HCT116 (cell line): ENCODE measurements around the gene SULT6B1. TPM values are rescaled to one million over a fixed set of nuclear protein-coding genes. Genes with fewer than 3 reads are reported as not detected.

Source experiments
- ATAC-seq: fragments of 200-7000 bp; cut with Tn5 transposase; 2 replicates; pipeline ENCODE4 v1.9.1; 2020; ENCODE audit warnings: mild to moderate bottlenecking, moderate library complexity
- BruUV-seq: library from RNA; stranded (reverse); fragments of 400-500 nt; replicated peaks from 2 replicates; lab custom pipeline; 2021; lab: Mats Ljungman, UMichigan
- CTCF ChIA-PET: fragments of 300-600 bp; sonication (Branson Sonifier 250); formaldehyde crosslinking; loops from one replicate; lab custom pipeline; 2021; ENCODE audit warnings: antibody characterized with exemption; lab: Charles Lee
- POLR2A ChIA-PET: fragments of 300-600, 350-600 bp; sonication (Branson Sonifier 250); formaldehyde crosslinking; loops from one replicate; lab custom pipeline; 2021; ENCODE audit warnings: antibody characterized with exemption; lab: Charles Lee
- RAD21 ChIA-PET, 2 experiments: fragments of 300-600 bp; sonication (Branson Sonifier 250); formaldehyde crosslinking; loops; one replicate each; lab custom pipeline; 2023; ENCODE audit warnings: low total read pairs in 2 of 2; ENCODE audit not compliant: uncharacterized antibody in 2 of 2, unreplicated experiment in 2 of 2, low non-redundant PET in 1 of 2; lab: Charles Lee
- DNase-seq: peaks from one replicate; pipeline ENCODE4 v3.0.0-alpha.2; 2010; ENCODE audit warnings: low read depth, low spot score
- H2AFZ ChIP-seq: fragments of 200-600 bp; shearing (Covaris generic), sonication (generic); 2 replicates; pipeline ENCODE4 v1.6.1; 2017; ENCODE audit warnings: low read depth, mixed run types, mixed read lengths, antibody characterized with exemption, low read length; ENCODE audit not compliant: poor library complexity, severe bottlenecking
- H3K27ac ChIP-seq: 2 replicates; pipeline ENCODE4 v1.5.1; 2012; ENCODE audit warnings: low read depth, low read length
- H3K27me3 ChIP-seq: fragments of 200-600 bp; sonication (generic); 2 replicates; pipeline ENCODE4 v1.6.1; 2016; ENCODE audit warnings: mixed run types, low read length, mixed read lengths; ENCODE audit not compliant: insufficient read depth
- H3K36me3 ChIP-seq, 2 experiments: fragments of 200-500 bp in 1 of 2; fragments of 200-600 bp in 1 of 2; sonication (Bioruptor generic) in 1 of 2; sonication (generic) in 1 of 2; 2 replicates each; pipeline versions ENCODE4 v1.5.1 to v1.6.1; 2014 to 2016; ENCODE audit warnings: low read length in 2 of 2, inconsistent platforms in 1 of 2, mixed read lengths in 1 of 2, mixed run types in 1 of 2; ENCODE audit not compliant: insufficient read depth in 2 of 2, control insufficient read depth in 1 of 2
- H3K4me1 ChIP-seq, 2 experiments: fragments of 200-600 bp in 1 of 2; sonication (generic) in 1 of 2; 2 replicates each; pipeline versions ENCODE4 v1.5.1 to v1.6.1; 2012 to 2017; ENCODE audit warnings: low read length in 2 of 2, inconsistent platforms in 1 of 2, mild to moderate bottlenecking in 1 of 2, mixed read lengths in 1 of 2, mixed run types in 1 of 2, moderate library complexity in 1 of 2; ENCODE audit not compliant: insufficient read depth in 2 of 2, control insufficient read depth in 1 of 2
- H3K4me2 ChIP-seq: fragments of 200-600 bp; sonication (generic); 2 replicates; pipeline ENCODE4 v1.6.1; 2017; ENCODE audit warnings: mixed run types, low read length, mixed read lengths
- H3K4me3 ChIP-seq, 2 experiments: fragments of 200-600 bp in 1 of 2; sonication (generic) in 1 of 2; replicated peaks in 1 of 2; 2 replicates each; pipeline ENCODE4 v1.5.1; 2011 to 2016; ENCODE audit warnings: low read length in 2 of 2, control low read depth in 1 of 2, low read depth in 1 of 2, mild to moderate bottlenecking in 1 of 2, mixed read lengths in 1 of 2, mixed run types in 1 of 2
- H3K79me2 ChIP-seq: fragments of 200-600 bp; sonication (generic); 2 replicates; pipeline ENCODE4 v1.6.1; 2017; ENCODE audit warnings: mild to moderate bottlenecking, mixed run types, low read length, moderate library complexity, mixed read lengths; ENCODE audit not compliant: insufficient read depth
- H3K9ac ChIP-seq: fragments of 200-600 bp; sonication (generic); 2 replicates; pipeline ENCODE4 v1.6.1; 2016; ENCODE audit warnings: low read length, mixed read lengths
- H3K9me2 ChIP-seq: fragments of 200-600 bp; sonication (generic), shearing (Covaris generic); 2 replicates; pipeline ENCODE4 v1.6.1; 2017; ENCODE audit warnings: mixed run types, mild to moderate bottlenecking, moderate library complexity; ENCODE audit not compliant: insufficient read depth
- H3K9me3 ChIP-seq, 2 experiments: fragments of 200-500 bp in 1 of 2; fragments of 200-600 bp in 1 of 2; sonication (Bioruptor generic) in 1 of 2; sonication (generic) in 1 of 2; 2 replicates each; pipeline ENCODE4 v1.6.1; 2014 to 2017; ENCODE audit warnings: low read length in 2 of 2, mixed read lengths in 2 of 2, inconsistent platforms in 1 of 2, low read depth in 1 of 2, mild to moderate bottlenecking in 1 of 2, mixed run types in 1 of 2, moderate library complexity in 1 of 2; ENCODE audit not compliant: control insufficient read depth in 1 of 2, insufficient read depth in 1 of 2
- H4K20me1 ChIP-seq: fragments of 200-600 bp; sonication (generic), shearing (Covaris generic); 2 replicates; pipeline ENCODE4 v1.6.1; 2017; ENCODE audit warnings: mixed run types, mild to moderate bottlenecking, moderate library complexity; ENCODE audit not compliant: insufficient read depth
- CBX3 ChIP-seq: IDR thresholded peaks from 2 replicates; pipeline ENCODE4 v1.6.1; 2012; ENCODE audit warnings: low read depth
- FOSL1 ChIP-seq: IDR thresholded peaks from 2 replicates; pipeline ENCODE4 v1.6.1; 2012; ENCODE audit warnings: low read depth
- POLR2A ChIP-seq: IDR thresholded peaks from 2 replicates; pipeline ENCODE4 v1.7.0; 2011; ENCODE audit warnings: borderline replicate concordance; ENCODE audit not compliant: insufficient read depth, insufficient read length; ENCODE audit errors: extremely low read depth
- YY1 ChIP-seq: IDR thresholded peaks from 2 replicates; pipeline ENCODE4 v1.6.1; 2011; ENCODE audit warnings: low read length, low read depth, moderate library complexity, mild to moderate bottlenecking; ENCODE audit not compliant: insufficient replicate concordance; ENCODE audit errors: extremely low read depth
- ZNF274 ChIP-seq: fragments of 200-500 bp; sonication (Bioruptor generic); IDR thresholded peaks from 2 replicates; pipeline ENCODE4 v1.6.1; 2014; ENCODE audit warnings: mild to moderate bottlenecking, low read depth, low read length, inconsistent platforms
- intact Hi-C: fragments of 100-400 bp; cut with micrococcal nuclease; formaldehyde crosslinking; loops from 2 replicates; pipeline ENCODE4 v1.10.0; 2022
- total RNA-seq: library from RNA; stranded (reverse); gene quantifications from one replicate; pipeline ENCODE4 v1.2.1, GENCODE V29; 2021; ENCODE audit not compliant: unreplicated experiment
- TF ChIP-seq, protein P1 (sequence below): IDR thresholded peaks from 2 replicates; pipeline ENCODE4 v1.6.1; 2012; ENCODE audit warnings: low read depth
- TF ChIP-seq, protein P2 (sequence below), 3 experiments: fragments of 200-600 bp in 1 of 3; sonication (generic) in 1 of 3; IDR thresholded peaks in 2 of 3; conservative IDR thresholded peaks in 1 of 3; 2 replicates each; pipeline ENCODE4 v1.5.1; 2012 to 2017; ENCODE audit warnings: low read depth in 2 of 3, low read length in 2 of 3, antibody characterized with exemption in 1 of 3, borderline replicate concordance in 1 of 3, control low read depth in 1 of 3, mild to moderate bottlenecking in 1 of 3, mixed read lengths in 1 of 3, mixed run types in 1 of 3, moderate library complexity in 1 of 3; ENCODE audit not compliant: insufficient read depth in 1 of 3
- TF ChIP-seq, protein P3 (sequence below): IDR thresholded peaks from 2 replicates; pipeline ENCODE4 v1.6.1; 2012

Gene SULT6B1
- total RNA-seq, 1 experiment from 2014 or later, result not detected

DNA sequence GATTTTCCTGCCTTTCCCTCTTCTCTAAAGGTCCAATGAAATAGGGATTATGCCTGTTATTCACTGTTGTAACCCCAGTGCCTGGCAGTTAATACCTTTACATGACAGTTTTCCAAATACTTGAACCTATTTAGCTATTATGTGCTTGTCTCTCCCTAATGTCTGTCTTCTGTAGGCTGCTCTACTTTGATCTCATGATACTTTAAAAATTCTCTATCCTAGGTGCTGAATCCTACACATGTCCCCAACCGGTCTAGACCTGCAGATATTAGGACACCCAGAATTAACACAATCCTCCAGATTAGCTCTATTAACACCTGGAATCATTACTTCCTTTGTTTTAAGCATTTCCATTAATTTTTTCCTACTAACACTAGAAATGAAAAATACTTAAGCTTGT lies 35.6 kb upstream of the SULT6B1 start (continued):
- TF ChIP-seq, protein P1, sequence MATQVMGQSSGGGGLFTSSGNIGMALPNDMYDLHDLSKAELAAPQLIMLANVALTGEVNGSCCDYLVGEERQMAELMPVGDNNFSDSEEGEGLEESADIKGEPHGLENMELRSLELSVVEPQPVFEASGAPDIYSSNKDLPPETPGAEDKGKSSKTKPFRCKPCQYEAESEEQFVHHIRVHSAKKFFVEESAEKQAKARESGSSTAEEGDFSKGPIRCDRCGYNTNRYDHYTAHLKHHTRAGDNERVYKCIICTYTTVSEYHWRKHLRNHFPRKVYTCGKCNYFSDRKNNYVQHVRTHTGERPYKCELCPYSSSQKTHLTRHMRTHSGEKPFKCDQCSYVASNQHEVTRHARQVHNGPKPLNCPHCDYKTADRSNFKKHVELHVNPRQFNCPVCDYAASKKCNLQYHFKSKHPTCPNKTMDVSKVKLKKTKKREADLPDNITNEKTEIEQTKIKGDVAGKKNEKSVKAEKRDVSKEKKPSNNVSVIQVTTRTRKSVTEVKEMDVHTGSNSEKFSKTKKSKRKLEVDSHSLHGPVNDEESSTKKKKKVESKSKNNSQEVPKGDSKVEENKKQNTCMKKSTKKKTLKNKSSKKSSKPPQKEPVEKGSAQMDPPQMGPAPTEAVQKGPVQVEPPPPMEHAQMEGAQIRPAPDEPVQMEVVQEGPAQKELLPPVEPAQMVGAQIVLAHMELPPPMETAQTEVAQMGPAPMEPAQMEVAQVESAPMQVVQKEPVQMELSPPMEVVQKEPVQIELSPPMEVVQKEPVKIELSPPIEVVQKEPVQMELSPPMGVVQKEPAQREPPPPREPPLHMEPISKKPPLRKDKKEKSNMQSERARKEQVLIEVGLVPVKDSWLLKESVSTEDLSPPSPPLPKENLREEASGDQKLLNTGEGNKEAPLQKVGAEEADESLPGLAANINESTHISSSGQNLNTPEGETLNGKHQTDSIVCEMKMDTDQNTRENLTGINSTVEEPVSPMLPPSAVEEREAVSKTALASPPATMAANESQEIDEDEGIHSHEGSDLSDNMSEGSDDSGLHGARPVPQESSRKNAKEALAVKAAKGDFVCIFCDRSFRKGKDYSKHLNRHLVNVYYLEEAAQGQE, result no peak; the same call in 1 of the 2 replicates
- no peak for TF ChIP-seq POLR2A
- TF ChIP-seq YY1, result no peak

DNA sequence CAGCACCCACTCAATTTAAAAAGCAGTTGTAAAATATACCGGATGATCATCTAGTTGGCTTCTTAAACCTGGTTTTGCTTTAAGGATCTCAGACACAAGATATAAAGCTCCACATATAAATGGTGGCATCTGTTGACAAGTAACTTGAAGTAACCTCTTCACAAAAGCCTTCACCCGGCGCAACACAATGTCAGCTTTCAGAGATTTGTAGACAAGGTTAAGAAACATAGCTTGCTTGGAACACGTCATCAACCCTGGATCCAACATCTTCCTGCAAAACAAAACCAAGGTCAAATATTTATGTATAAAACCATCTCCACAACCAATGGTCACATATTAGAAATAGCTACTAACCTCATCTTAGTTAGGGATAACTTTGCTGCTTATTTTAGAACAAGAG lies 34.7 kb upstream of the SULT6B1 start:
- H3K4me1 ChIP-seq, result no peaks in the 10 kb centered on the region
- ChIA-PET RAD21 (no interaction called here), CTCF (no interaction called here), POLR2A (no interaction called here)
- H3K27me3 ChIP-seq, result no peaks in the 10 kb centered on the region
- DNase-seq (no peak), ATAC-seq (no peak)
- H3K9me3 ChIP-seq, result no peaks in the 10 kb centered on the region
- TF ChIP-seq ZNF274 (no peak), CBX3 (no peak), FOSL1 (no peak)
- TF ChIP-seq, protein P2, sequence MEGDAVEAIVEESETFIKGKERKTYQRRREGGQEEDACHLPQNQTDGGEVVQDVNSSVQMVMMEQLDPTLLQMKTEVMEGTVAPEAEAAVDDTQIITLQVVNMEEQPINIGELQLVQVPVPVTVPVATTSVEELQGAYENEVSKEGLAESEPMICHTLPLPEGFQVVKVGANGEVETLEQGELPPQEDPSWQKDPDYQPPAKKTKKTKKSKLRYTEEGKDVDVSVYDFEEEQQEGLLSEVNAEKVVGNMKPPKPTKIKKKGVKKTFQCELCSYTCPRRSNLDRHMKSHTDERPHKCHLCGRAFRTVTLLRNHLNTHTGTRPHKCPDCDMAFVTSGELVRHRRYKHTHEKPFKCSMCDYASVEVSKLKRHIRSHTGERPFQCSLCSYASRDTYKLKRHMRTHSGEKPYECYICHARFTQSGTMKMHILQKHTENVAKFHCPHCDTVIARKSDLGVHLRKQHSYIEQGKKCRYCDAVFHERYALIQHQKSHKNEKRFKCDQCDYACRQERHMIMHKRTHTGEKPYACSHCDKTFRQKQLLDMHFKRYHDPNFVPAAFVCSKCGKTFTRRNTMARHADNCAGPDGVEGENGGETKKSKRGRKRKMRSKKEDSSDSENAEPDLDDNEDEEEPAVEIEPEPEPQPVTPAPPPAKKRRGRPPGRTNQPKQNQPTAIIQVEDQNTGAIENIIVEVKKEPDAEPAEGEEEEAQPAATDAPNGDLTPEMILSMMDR (IDR thresholded peaks at IDR 0.05 in 2 of 3, conservative IDR thresholded peaks at IDR 0.05 in 1 of 3; ENCODE audit: borderline replicate concordance in 1 of 3, insufficient read depth in 1 of 3, low read depth in 2 of 3, low read length in 2 of 3), result no peak
- TF ChIP-seq, protein P3, sequence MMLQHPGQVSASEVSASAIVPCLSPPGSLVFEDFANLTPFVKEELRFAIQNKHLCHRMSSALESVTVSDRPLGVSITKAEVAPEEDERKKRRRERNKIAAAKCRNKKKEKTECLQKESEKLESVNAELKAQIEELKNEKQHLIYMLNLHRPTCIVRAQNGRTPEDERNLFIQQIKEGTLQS, result no peak
- BruUV-seq, result no TSS peak
- no peaks in the 10 kb centered on the region for H3K9me2 ChIP-seq
- H4K20me1 ChIP-seq, result peaks cover 7% of the 10 kb centered on the region; the same call in 1 of the 2 replicates
- H3K4me2 ChIP-seq, result no peak overlapping the region
- no peak overlapping the region for H2AFZ ChIP-seq
- H3K79me2 ChIP-seq, result peaks cover 87% of the 10 kb centered on the region
- H3K9ac ChIP-seq, result no peak overlapping the region
- H3K27ac ChIP-seq, result no peak overlapping the region
- intact Hi-C loops, result no loop called here
- H3K36me3 ChIP-seq, result peaks cover 48 to 50% of the 10 kb centered on the region in 2 experiments
- no peak overlapping the region for H3K4me3 ChIP-seq
